ENCODE results near the gene GPR143.
"Not testable (repeated sequence)": the region's sequence is repeated elsewhere in the genome, so short reads cannot be mapped to it uniquely, and the experiment has no call there.

Gene GPR143

DNA sequence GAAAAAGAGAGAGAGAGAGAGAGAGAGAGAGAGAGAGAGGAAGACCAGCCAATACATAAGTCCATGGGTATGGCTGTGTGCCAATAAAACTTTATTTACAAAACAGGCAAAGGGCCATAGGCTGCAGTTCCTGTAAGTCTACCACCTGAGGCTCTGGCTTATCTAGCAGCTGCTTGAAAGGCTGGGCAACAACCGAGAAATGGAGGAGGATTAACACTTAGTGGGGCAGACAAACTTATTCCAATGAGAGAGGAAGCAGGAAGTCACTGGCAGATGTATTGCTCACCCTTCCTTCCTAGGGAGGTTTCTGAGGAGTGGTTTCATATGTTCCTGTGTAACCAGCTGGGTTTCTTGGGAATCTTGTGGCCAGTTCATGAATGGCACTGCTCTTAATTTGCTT is 4.7 kb upstream of the GPR143 start:
- DNase-seq = no peak
- Histone ChIP-seq H3K36me3 (ENCODE audit: control insufficient read depth, insufficient read depth, low read length) (no peaks in the 10 kb centered on the region), H3K27me3 (replicated peaks; ENCODE audit: control insufficient read depth, insufficient read depth, low read length, poor library complexity, severe bottlenecking) (no peaks in the 10 kb centered on the region), H3K4me3 (ENCODE audit: insufficient read depth, low read depth, low read length, poor library complexity, severe bottlenecking) (no peak overlapping the region), H3K9me3 (ENCODE audit: control insufficient read depth, low read length) (no peaks in the 10 kb centered on the region), H3K27ac (ENCODE audit: insufficient read depth, low read length, poor library complexity, severe bottlenecking) (no peak overlapping the region), H3K4me1 (ENCODE audit: control insufficient read depth, insufficient read depth, low read length, poor library complexity, severe bottlenecking) (no peaks in the 10 kb centered on the region)

DNA sequence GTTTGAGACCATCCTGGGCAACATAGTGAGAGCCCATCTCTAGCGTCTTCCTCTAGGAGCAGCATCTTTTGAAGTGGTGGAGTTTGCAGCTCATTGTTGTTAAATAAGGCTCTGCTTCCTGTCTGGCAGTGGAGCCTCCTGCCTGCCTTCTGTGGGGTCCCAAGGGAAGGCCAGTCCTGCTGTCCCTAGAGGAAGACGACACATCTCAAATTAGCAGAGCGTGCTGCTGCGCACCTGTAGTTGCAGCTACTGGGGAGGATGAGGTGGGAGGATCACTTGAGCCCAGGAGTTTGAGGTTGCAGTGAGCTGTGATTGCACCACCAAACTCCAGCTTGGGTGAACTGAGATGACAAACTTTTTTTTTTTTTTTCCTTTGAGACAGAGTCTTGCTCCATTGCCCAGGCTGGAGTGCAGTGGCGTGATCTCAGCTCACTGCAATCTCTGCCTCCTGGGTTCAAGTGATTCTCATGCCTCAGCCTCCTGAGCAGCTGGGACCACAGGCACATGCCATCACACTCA is 2.7 kb upstream of the GPR143 start:
- DNase-seq; H3K27me3 ChIP-seq (replicated peaks; ENCODE audit: control insufficient read depth, insufficient read depth, low read length, poor library complexity, severe bottlenecking); H3K27ac ChIP-seq (ENCODE audit: insufficient read depth, low read length, poor library complexity, severe bottlenecking); H3K9me3 ChIP-seq (ENCODE audit: control insufficient read depth, low read length); H3K4me1 ChIP-seq (ENCODE audit: control insufficient read depth, insufficient read depth, low read length, poor library complexity, severe bottlenecking); H3K4me3 ChIP-seq (ENCODE audit: insufficient read depth, low read depth, low read length, poor library complexity, severe bottlenecking); H3K36me3 ChIP-seq (ENCODE audit: control insufficient read depth, insufficient read depth, low read length): not testable (repeated sequence)

DNA sequence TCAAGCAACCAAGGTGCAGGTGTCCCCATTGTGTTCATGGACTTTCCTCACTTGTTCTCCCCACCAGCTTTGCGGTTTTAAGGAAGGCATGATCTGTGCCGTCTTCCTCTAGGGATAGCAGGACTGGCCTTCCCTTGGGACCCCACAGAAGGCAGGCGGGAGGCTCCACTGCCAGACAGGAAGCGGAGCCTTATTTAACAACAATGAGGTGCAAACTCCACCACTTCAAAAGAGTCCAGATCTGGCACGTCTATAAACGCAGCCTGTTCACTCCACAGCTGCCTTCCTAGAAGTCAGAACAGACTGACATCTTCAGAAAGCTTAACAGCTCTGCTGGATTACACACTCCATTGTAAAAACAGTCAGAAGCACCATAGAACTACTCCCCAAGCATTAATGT is 1.7 kb upstream of the GPR143 start:
- Histone ChIP-seq H3K27me3 (replicated peaks; ENCODE audit: control insufficient read depth, insufficient read depth, low read length, poor library complexity, severe bottlenecking) (no peaks in the 10 kb centered on the region), H3K4me3 (ENCODE audit: insufficient read depth, low read depth, low read length, poor library complexity, severe bottlenecking) (no peak overlapping the region), H3K36me3 (ENCODE audit: control insufficient read depth, insufficient read depth, low read length) (no peaks in the 10 kb centered on the region), H3K9me3 (ENCODE audit: control insufficient read depth, low read length) (no peaks in the 10 kb centered on the region), H3K27ac (ENCODE audit: insufficient read depth, low read length, poor library complexity, severe bottlenecking) (no peak overlapping the region), H3K4me1 (ENCODE audit: control insufficient read depth, insufficient read depth, low read length, poor library complexity, severe bottlenecking) (no peaks in the 10 kb centered on the region)
- DNase-seq = no peak

DNA sequence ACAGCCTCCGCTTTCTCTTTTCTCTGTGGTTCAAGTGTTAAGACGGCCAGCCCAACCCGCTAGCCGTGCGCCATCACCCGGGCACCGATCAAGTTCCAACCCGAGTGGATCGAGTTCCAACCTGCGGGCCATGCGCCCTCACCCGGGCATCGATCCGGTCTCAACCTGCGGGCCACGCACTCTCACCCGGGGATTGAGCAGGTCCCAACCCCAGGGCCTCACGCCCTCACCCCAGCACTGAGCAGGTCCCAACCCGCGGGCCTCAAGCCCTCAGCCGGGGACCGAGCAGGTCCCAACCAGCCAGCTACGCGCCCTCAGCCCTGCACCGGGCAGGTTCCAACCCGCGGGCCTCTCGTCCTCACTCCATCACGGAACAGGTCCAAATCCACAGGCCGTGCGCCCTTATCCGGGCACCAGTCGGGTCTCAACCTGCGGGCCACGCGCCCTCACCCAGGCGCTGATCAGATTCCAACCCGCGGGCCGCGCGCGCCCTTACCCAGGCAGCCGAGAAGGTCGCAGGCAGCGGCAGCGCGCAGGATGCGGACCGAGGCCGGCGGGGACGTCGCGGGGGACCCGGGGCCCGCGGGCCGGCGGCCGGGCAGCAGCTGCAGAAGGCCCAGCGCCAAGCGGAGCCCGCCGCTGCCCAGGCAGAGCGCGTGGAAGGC is 443 bp downstream of the GPR143 start:
- Histone ChIP-seq H3K27ac (ENCODE audit: insufficient read depth, low read length, poor library complexity, severe bottlenecking) (no peak overlapping the region), H3K36me3 (ENCODE audit: control insufficient read depth, insufficient read depth, low read length) (no peaks in the 10 kb centered on the region), H3K4me1 (ENCODE audit: control insufficient read depth, insufficient read depth, low read length, poor library complexity, severe bottlenecking) (no peaks in the 10 kb centered on the region), H3K4me3 (ENCODE audit: insufficient read depth, low read depth, low read length, poor library complexity, severe bottlenecking) (no peak overlapping the region), H3K9me3 (ENCODE audit: control insufficient read depth, low read length) (no peaks in the 10 kb centered on the region), H3K27me3 (replicated peaks; ENCODE audit: control insufficient read depth, insufficient read depth, low read length, poor library complexity, severe bottlenecking) (no peaks in the 10 kb centered on the region)
- DNase-seq = no peak

DNA sequence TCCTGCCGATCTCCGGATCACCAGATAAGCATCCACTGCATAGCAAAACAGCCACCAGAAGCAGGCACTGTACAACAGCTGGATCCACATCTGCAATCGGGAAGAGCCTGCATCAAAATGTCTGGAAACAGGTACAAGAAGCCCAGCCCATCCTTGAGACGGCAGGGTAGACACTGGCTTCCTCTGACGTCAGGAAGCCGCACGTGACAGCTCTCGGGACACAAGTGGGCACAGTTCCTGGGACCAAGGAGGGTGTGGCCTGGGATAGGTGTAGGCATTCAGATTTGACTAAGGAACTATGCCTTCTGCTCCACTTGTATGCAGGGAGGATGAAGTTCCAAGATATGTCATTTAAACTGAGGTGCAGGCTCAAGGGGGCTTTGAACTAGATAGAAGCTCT is 6.3 kb downstream of the GPR143 start:
- no peaks in the 10 kb centered on the region for H3K36me3 ChIP-seq (ENCODE audit: control insufficient read depth, insufficient read depth, low read length)
- H3K27ac ChIP-seq (ENCODE audit: insufficient read depth, low read length, poor library complexity, severe bottlenecking) = no peak overlapping the region
- no peaks in the 10 kb centered on the region for H3K9me3 ChIP-seq (ENCODE audit: control insufficient read depth, low read length)
- H3K4me1 ChIP-seq (ENCODE audit: control insufficient read depth, insufficient read depth, low read length, poor library complexity, severe bottlenecking) = no peaks in the 10 kb centered on the region
- H3K27me3 ChIP-seq (replicated peaks; ENCODE audit: control insufficient read depth, insufficient read depth, low read length, poor library complexity, severe bottlenecking) = no peaks in the 10 kb centered on the region
- no peak overlapping the region for H3K4me3 ChIP-seq (ENCODE audit: insufficient read depth, low read depth, low read length, poor library complexity, severe bottlenecking)
- no peak for DNase-seq

DNA sequence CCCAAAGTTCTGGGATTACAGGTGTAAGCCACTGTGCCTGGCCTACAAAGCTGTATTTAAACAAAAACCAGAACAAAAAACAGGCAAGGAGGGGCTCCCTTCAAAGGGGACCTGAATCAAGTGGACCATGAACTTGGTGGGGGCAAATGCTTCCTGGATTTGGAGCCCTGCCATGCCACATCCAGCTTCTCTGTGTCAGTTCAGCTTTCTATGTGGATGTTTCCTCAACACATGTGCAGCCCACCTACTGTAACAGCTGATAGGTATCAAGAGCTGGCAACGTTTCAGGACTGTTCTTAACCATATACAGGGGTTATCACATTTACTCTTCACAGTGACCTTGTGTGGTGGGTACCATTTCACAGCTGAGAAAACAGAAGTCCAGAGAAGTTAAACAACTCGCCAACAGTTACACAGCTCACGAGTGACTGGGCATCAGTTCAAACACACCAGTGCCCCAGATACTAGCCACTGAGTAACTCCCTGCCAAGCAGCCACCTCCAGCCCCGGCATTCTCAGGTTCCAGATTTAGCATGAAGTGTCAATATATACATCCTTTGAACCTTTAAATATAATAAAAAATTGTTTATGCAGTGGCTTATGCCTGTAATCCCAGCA is 7.5 kb downstream of the GPR143 start:
- Histone ChIP-seq H3K36me3 (ENCODE audit: control insufficient read depth, insufficient read depth, low read length) (no peaks in the 10 kb centered on the region), H3K9me3 (ENCODE audit: control insufficient read depth, low read length) (no peaks in the 10 kb centered on the region), H3K4me1 (ENCODE audit: control insufficient read depth, insufficient read depth, low read length, poor library complexity, severe bottlenecking) (no peaks in the 10 kb centered on the region), H3K27ac (ENCODE audit: insufficient read depth, low read length, poor library complexity, severe bottlenecking) (no peak overlapping the region), H3K4me3 (ENCODE audit: insufficient read depth, low read depth, low read length, poor library complexity, severe bottlenecking) (no peak overlapping the region), H3K27me3 (replicated peaks; ENCODE audit: control insufficient read depth, insufficient read depth, low read length, poor library complexity, severe bottlenecking) (no peaks in the 10 kb centered on the region)
- no peak for DNase-seq

DNA sequence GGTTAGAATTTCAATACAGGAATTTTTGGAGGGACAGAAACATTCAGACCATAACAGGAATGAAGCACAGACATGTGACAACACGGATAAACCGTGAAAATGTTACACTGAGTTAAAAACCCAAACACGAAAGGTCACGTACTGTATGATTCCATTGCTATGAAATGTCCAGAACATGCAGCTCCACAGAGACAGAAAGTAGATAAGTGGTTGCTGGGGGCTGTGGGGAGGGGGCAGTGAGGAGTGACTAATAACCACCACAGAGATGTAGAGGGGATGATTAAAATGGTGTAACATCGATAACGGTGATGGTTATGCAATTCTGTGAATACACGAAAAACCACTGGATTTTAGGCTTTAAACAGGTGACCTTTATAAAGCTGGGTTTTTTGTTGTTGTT is 8.3 kb downstream of the GPR143 start:
- Histone ChIP-seq H3K4me3 (ENCODE audit: insufficient read depth, low read depth, low read length, poor library complexity, severe bottlenecking) (no peak overlapping the region), H3K36me3 (ENCODE audit: control insufficient read depth, insufficient read depth, low read length) (no peaks in the 10 kb centered on the region), H3K4me1 (ENCODE audit: control insufficient read depth, insufficient read depth, low read length, poor library complexity, severe bottlenecking) (no peaks in the 10 kb centered on the region), H3K27me3 (replicated peaks; ENCODE audit: control insufficient read depth, insufficient read depth, low read length, poor library complexity, severe bottlenecking) (no peaks in the 10 kb centered on the region), H3K9me3 (ENCODE audit: control insufficient read depth, low read length) (no peaks in the 10 kb centered on the region), H3K27ac (ENCODE audit: insufficient read depth, low read length, poor library complexity, severe bottlenecking) (no peak overlapping the region)
- DNase-seq = no peak

DNA sequence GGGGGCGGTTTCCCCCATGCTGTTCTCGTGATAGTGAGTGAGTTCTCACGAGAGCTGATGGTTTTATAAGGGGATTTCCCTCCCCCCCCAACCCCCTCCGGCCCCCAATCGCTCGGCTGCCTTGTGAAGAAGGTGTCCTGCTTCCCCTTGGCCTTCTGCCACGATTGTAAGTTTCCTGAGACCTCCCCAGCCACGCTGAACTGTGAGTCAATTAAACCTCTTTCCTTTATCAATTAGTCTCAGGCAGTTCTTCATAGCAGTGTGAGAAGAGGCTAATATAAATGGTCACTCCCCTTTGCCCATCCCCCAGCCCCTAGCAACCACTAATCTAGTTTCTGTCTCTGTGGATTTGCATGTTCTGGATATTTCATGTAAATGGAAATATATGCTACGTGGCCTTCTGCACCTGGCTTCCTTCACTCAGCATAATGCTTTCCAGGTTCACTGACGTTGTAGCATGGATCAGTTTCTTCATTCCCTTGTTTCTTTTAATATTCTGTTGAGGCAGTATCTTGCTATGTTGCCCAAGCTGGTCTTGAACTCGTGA is 16.4 kb downstream of the GPR143 start:
- H3K4me3 ChIP-seq (ENCODE audit: insufficient read depth, low read depth, low read length, poor library complexity, severe bottlenecking) = no peak overlapping the region
- H3K27ac ChIP-seq (ENCODE audit: insufficient read depth, low read length, poor library complexity, severe bottlenecking) = no peak overlapping the region
- H3K27me3 ChIP-seq (replicated peaks; ENCODE audit: control insufficient read depth, insufficient read depth, low read length, poor library complexity, severe bottlenecking) = no peaks in the 10 kb centered on the region
- H3K9me3 ChIP-seq (ENCODE audit: control insufficient read depth, low read length) = no peaks in the 10 kb centered on the region
- H3K4me1 ChIP-seq (ENCODE audit: control insufficient read depth, insufficient read depth, low read length, poor library complexity, severe bottlenecking) = no peaks in the 10 kb centered on the region
- H3K36me3 ChIP-seq (ENCODE audit: control insufficient read depth, insufficient read depth, low read length) = no peaks in the 10 kb centered on the region
- no peak for DNase-seq

DNA sequence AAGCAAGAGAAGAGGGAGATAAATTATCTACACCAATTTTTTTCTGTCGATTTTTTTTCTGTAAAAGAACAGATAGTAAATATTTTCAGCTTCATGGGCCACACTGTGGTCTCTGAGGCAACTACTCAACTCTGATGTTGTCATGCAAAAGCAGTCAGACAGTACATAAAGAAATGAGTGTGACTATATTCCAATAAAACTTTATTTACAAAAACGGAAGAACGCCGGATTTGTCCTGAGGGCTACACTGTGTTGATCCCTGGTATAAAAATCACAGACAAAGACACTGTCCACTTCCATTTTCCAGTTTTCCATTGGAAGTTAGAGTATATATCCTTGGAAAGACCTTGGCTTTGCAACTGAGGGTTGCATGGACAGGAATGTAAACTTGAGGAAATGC is 18.0 kb downstream of the GPR143 start:
- no peak for DNase-seq
- Histone ChIP-seq H3K4me3 (ENCODE audit: insufficient read depth, low read depth, low read length, poor library complexity, severe bottlenecking) (no peak overlapping the region), H3K9me3 (ENCODE audit: control insufficient read depth, low read length) (no peaks in the 10 kb centered on the region), H3K27ac (ENCODE audit: insufficient read depth, low read length, poor library complexity, severe bottlenecking) (no peak overlapping the region), H3K36me3 (ENCODE audit: control insufficient read depth, insufficient read depth, low read length) (no peaks in the 10 kb centered on the region), H3K4me1 (ENCODE audit: control insufficient read depth, insufficient read depth, low read length, poor library complexity, severe bottlenecking) (no peaks in the 10 kb centered on the region), H3K27me3 (replicated peaks; ENCODE audit: control insufficient read depth, insufficient read depth, low read length, poor library complexity, severe bottlenecking) (no peaks in the 10 kb centered on the region)

DNA sequence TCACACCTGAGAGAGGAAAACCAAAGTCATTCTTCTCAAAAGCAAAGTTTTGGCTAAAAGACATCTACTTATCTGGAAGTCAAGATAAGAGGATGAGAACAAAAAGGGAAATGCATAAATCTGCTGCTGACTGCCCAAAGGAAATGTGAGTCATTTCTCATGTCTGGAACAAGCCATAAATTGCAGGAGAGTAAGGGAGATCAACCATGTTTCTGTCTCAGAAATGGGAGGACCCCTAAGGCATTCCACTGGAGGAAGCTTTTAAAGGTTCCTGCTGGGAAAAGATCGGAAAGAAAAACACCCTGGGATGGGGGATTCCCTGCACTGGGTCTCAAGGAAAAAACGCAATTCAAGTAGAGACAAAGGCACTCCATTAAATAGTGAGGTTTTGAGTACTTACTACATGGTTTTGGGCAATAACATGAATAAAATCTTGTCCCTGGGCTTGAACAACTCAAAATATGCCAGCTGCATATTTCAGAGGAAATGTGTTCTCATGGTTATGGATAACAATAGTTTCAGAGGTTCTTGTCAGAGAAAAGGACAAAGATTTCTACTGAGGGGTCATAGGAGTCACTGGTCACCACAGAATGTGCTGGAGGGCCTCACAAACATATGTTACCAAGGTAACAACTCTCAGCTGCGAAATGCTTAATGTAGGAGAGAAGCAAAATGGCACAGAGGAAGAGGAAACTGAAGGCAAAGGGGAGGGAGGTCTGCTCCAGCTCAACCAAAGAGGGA is 19.3 kb downstream of the GPR143 start:
- Histone ChIP-seq H3K4me1 (ENCODE audit: control insufficient read depth, insufficient read depth, low read length, poor library complexity, severe bottlenecking) (no peaks in the 10 kb centered on the region), H3K27me3 (replicated peaks; ENCODE audit: control insufficient read depth, insufficient read depth, low read length, poor library complexity, severe bottlenecking) (no peaks in the 10 kb centered on the region), H3K9me3 (ENCODE audit: control insufficient read depth, low read length) (no peaks in the 10 kb centered on the region), H3K36me3 (ENCODE audit: control insufficient read depth, insufficient read depth, low read length) (no peaks in the 10 kb centered on the region), H3K4me3 (ENCODE audit: insufficient read depth, low read depth, low read length, poor library complexity, severe bottlenecking) (no peak overlapping the region), H3K27ac (ENCODE audit: insufficient read depth, low read length, poor library complexity, severe bottlenecking) (no peak overlapping the region)
- DNase-seq = no peak

Measured in effector memory CD4-positive, alpha-beta T cell (primary cell).